ENCODE measurements around the gene NPY4R.
"Not testable (repeated sequence)": the region's sequence is repeated elsewhere in the genome, so short reads cannot be mapped to it uniquely, and the experiment has no call there.

DNA sequence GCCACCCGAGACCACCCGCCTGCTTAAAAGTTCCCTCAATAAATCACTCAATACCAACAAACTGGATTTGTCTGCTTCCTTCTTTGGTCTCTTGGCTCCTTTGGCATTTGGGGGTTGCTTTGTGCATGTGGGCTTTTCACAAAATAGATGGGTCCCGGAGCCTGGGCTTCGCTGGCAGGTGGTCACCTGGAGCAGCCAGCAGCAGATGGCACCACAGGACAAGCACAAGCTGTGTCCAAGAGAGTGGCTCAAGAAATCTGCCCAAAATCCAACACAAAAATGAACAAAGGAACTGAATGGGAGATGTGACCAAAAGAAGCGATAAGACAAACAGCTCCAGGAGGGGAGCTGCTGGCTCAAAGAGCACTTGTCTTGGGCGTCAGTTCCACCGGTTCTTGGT is 6.2 kb downstream of the NPY4R start:
- TF ChIP-seq, protein P1, sequence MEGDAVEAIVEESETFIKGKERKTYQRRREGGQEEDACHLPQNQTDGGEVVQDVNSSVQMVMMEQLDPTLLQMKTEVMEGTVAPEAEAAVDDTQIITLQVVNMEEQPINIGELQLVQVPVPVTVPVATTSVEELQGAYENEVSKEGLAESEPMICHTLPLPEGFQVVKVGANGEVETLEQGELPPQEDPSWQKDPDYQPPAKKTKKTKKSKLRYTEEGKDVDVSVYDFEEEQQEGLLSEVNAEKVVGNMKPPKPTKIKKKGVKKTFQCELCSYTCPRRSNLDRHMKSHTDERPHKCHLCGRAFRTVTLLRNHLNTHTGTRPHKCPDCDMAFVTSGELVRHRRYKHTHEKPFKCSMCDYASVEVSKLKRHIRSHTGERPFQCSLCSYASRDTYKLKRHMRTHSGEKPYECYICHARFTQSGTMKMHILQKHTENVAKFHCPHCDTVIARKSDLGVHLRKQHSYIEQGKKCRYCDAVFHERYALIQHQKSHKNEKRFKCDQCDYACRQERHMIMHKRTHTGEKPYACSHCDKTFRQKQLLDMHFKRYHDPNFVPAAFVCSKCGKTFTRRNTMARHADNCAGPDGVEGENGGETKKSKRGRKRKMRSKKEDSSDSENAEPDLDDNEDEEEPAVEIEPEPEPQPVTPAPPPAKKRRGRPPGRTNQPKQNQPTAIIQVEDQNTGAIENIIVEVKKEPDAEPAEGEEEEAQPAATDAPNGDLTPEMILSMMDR (conservative IDR thresholded peaks at IDR 0.05; ENCODE audit: low read length): not testable (repeated sequence)
- not testable (repeated sequence) for TF ChIP-seq EZH2phosphoT487 (IDR thresholded peaks at IDR 0.05; ENCODE audit: borderline replicate concordance)

Measured in Loucy (cell line).